IPS-NIHi7 (cell line): Measurements from ENCODE around the gene ASCL4.
"Not testable (repeated sequence)": the region's sequence is repeated elsewhere in the genome, so short reads cannot be mapped to it uniquely, and the experiment has no call there.

ENCODE experiments used
- DNase-seq: peaks from one replicate; pipeline ENCODE4 v3.0.0; 2012; ENCODE audit warnings: mixed read lengths; ENCODE audit errors: extremely low spot score

The ASCL4 gene, protein sequence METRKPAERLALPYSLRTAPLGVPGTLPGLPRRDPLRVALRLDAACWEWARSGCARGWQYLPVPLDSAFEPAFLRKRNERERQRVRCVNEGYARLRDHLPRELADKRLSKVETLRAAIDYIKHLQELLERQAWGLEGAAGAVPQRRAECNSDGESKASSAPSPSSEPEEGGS

DNA sequence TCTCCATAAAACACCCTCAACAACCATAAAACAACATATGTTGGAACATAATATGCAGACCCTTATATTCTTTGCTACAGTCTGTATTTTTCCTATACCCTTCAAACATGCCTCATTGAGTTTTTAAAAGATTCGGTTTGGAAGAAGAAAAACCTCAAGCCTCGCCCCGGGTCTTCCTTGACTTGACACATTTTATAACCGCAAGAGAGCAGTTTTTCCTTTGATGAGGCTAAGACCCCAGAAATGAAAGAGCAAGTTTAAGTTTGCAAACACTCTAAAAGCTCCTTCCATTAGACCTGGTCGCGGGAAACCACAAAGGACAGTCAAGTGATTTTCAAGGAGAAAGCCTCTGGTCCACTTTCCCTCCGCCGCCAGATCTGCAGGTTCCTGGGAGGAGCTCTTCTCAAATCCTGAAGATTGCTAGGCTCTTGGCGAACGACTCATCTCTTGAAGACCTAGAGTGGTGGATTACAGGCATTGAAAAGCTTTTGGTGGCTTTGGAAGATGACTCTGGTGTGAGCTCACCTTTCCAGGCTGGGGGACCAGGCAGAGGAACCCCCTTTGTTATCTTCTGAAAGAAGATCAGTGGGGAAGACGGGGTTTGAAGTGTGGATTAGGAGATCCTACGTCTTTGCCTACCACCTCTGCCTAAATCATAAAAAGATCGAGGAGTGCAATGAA is at the start of gene ASCL4:
ASCL4 (plus strand) TSS at position 356 of the 681 bp plus-strand sequence. CDS start 515 bp downstream, outside the sequence.
- DNase-seq, result no peak

DNA sequence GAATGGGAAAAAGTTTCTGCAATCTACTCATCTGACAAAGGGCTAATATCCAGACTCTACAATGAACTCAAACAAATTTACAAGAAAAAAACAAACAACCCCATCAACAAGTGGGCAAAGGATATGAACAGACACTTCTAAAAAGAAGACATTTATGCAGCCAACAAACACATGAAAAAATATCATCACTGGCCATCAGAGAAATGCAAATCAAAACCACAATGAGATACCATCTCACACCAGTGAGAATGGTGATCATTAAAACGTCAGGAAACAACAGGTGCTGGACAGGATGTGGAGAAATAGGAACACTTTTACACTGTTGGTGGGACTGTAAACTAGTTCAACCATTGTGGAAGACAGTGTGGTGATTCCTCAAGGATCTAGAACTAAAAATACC is 47.2 kb upstream of the ASCL4 start:
- not testable (repeated sequence) for DNase-seq

DNA sequence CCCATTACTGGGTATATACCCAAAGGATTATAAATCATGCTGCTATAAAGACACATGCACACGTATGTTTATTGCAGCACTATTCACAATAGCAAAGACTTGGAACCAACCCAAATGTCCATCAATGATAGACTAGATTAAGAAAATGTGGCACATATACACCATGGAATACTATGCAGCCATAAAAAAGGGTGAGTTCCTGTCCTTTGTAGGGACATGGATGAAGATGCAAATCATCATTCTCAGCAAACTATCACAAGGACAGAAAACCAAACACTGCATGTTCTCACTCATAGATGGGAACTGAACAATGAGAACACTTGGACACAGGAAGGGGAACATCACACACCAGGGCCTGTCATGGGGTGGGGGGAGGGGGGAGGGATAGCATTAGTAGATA is 46.8 kb upstream of the ASCL4 start:
- not testable (repeated sequence) for DNase-seq

DNA sequence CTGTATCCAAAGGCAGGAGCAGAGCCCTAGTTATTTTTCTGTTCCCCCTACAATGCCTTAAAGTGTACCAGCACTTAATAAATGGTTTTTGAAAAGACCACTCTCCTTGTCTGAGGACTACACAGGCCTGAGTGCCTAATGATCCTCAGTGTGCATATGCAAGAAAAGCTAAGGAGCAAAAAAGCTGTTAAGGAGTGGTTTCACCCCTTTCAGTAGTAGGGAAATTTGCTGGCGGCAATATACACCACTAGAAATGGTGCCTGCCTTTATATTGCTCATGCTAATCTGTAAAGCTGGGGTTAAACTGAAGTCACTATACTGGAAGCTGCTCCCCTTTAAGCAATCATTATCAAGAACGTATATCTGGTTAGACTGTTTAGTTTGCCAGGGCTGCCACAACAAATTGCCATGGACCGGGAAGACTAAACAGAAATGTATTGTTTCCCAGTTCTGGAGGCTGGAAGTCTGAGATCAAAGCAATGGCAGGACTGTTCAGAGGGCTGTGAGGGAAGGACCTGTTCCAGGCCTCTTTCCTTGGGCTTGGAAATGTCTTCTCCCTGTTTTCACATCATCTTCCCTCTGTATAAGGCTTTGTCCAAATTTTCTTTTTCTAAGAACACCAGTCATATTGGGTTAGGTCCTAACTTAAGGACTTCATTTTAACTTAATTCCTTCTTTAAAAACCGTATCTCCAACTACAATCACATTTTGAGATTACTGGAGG is 43.7 kb upstream of the ASCL4 start:
- DNase-seq, result no peak

DNA sequence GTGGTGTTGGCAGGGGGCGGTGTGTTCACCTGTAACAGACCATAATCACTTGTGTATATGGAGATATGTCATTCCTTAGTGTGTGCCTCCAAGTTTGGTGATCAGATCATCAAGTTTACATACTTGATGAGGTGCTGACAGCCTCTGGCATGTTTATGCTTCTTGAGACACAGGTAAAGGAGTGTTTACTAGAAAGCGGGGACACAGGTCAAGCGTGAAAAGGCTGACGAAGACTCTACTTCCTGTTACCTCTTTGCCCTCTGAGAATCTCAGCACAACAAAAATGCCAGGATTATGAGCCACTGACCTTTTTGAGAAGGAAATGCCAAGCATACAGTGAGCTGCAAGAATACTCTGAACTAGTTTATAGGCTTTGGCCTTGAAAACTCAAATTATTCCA is 43.1 kb upstream of the ASCL4 start:
- no peak for DNase-seq

DNA sequence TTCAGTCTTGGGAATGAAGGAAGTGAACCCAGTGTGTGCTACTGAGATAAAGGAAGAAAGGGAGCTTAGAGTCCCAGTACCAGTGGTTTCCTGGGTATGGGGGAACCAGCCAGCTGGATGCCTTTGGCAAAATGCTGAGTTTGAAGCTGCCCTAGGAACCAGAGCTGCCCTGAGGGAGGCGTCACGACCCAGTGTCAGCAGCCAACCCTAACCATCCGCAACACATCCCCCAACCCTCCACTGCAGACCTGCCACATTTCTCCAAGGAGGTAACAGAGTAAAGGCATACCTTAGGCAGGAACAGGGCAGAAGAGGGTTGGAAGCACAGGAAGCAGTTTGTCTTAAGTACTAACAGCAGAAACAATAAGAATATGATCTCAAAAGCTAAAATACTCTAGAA is 42.1 kb upstream of the ASCL4 start:
- DNase-seq, result peak; percentile 21

DNA sequence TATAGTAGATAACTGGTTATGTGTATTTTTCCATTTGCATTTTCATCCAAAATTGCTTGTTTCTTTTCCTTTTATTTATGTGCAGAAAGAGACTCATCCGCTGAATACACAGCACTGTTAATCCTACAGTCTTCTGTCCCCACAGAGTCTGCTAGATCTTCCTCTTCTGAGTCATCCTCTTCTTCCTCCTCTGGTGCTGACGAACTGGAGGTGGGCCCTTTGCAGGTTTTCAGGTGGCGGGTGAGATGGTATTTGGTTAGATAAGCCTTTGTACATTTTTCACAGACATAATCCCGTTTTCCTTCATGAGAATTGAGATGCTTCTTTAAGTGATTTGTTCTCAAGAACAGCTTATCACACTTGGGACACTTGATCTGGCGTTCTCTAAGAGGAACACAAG is 40.4 kb upstream of the ASCL4 start:
- no peak for DNase-seq

DNA sequence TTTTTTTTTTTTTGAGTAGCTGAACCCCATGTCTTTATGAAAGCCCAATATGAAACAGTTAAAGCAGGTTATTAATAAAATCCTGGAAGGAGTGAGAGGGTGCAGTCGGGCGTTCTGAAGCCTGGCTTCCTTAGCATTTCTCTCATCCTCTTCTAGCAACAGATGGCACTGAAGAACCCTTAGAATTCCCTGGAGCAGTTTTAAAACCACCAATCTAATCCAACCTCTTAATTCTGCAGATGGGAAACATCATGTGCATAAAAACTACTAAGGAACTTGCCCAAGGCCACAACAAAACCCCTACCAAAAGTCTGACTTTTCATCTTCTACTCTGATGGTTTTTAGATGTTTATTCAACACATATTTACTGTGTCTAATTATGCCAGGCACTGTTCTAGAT is 38.7 kb upstream of the ASCL4 start:
- no peak for DNase-seq

DNA sequence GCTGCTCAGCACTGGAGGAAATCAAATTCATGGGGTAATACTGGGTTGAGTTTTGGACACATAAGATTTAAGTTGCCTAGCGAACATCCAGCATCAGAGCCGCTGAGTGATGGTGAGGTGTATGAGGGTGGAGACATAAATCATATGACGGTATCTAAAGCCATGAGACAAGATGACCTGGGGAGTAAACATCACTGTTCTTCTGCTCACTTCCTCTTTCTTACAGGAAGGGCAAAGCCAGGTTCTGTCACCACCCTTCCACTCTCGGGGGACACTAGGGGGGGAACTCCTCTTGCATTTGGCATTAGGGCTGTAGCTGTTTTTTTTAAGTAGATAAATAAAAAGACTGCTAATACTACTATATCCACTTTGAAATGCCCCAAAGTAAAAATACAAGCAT is 37.6 kb upstream of the ASCL4 start:
- no peak for DNase-seq

DNA sequence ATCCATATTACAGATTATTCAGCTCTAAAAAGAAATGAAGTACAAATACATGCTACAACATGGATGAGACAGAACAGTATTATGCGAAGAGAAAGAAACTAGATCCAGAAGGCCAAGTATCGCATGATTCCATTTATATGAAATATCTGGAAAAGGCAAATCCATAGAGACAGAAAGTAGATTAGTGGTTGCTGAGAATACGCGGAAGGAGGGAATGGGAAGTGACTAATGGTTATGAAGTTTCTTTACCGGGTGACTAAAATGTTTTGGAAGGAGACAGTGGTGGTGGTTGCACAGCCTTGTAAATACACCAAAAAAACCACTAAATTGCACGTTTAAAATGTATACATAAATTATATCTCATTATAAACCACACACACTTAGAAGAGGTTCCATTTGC is 26.0 kb upstream of the ASCL4 start:
- no peak for DNase-seq

DNA sequence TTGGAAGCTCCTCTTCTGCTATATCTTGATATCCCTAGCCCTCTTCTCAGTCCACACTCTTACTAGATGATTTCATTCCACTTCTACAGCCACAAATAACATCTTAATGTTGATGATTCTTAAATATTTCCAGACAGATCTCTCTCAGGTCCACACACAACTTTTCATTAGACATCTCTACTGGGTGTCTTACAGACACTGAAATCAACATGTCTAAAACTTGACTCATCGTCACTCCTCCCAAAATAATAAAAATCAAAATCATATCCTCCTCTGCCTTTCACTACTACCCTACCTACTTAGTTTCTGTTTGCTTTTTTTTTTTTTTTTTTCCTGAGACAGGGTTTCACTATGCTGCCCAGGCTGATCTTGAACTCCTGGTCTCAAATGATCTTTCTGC is 25.4 kb upstream of the ASCL4 start:
- no peak for DNase-seq

DNA sequence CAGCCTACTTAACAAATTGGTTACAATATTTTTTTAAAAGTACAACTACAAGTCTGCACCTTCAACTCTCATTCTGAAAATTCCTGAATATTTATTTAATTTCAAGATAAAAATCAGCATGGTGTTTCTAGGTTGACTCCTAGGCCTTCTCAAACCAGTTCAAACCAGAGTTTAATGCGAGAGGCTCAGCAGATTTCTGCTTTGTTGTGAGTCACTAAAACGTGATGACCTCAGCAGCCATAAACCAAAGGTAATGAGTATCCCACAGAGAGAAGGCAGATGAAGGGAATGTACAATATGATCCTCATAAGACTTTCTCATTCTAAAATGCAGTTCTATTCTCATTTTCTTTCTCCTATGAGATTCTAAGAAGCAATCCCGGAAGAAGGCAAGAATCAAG is 15.1 kb upstream of the ASCL4 start:
- no peak for DNase-seq

DNA sequence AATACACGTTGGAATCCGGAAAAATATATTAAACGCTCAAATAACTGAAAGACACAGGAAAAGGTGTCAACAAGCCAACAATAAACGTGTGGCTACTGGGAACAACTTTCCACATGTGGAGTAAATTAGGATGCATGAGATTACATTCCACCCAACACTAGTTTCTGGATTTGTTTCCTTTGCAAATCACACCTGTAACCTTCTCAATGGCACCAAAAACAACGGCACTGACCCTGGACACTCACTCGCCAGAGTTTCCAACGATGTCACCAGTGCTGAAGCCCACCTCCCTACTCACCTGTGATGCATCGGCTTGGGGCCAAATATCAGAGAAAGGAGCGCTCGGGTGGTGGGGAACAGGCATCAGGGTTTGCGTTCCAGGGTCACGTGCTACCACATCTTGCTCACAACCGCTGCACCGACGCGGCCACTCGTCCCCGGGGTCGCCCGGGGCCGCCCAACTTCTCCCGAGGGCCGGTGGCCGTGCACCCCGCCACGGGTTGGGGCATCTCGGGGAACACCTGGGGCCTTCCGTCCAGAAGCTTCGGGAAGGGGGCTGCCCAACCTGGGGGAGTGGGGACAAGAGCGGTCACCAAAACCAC is 14.2 kb upstream of the ASCL4 start:
- DNase-seq, result peak; percentile 52

DNA sequence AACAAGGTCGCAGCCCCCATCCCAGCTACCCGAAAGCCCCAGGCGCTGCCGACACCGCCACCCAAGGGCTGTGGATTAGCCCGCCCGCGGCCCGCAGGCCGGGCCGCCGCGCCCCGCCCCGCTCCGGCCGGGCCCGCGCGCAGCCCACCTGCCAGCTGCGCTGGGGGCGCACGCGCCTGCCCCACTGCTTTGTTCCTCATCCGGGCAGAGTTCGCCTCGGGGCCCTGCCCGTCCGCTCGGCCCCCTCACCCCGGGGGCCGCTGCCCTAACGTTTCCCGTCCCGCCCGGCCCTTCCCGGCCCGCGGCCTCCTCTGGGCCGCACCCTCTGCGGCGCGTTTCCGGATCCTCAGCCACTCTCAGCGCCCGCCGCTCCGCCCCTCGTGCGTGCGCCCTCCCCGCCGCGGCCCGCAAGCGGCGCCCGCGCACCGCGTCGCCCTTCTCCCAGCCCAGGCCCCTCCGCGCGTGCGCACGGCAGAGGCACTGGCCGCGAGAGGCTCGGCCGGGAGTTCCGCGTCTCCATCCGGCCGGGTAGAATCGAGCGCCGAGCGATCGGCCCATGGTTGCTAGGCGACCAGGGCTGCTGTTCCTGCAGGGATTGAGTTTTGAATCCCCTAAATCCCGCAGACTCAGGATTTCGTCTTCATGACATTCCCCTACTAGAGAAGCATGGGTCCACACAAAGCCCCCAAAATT is 13.5 kb upstream of the ASCL4 start, which contains the start of gene PRDM4:
PRDM4 (minus strand) TSS at position 329 of the 693 bp plus-strand sequence. CDS start 622 bp downstream, outside the sequence.
- DNase-seq, result peak; percentile 99

DNA sequence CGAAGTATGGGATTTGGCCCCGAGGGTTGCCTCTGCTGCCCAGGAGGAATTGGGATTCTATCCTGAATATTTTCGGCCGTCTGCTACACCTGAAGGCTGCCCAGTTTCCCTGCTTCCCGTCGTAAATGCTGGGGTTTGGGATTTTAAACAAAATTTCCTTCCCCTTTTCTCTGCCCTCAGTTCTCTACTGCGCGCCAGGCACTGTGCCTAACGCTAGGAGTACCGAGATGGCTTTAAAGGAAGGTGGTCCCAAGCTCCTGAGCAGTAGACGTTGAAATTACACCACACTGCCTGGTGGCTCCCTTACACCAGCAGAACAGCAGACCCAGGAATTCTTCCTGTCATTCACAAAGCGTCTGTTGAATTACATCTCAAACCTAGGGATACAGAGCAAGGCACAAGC is 13.0 kb upstream of the ASCL4 start:
- DNase-seq, result peak; percentile 30

DNA sequence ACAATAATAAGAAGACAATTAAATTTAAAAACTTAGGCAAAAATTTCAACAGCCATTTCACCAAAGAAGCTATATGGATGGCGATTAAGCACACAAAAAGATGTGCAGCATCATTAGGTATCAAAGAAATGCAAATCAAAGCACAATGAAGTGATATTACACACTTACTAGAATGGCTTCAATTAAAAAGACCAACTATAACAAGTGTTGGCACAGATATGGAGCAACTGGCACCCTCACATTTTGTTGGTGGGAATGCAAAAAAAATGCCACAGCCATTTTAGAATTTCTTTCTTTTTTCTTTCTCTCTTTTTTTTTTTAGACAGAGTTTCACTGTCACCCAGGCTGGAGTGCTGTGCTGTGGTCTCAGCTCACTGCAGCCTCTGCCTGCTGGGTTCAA is 11.6 kb upstream of the ASCL4 start:
- no peak for DNase-seq

DNA sequence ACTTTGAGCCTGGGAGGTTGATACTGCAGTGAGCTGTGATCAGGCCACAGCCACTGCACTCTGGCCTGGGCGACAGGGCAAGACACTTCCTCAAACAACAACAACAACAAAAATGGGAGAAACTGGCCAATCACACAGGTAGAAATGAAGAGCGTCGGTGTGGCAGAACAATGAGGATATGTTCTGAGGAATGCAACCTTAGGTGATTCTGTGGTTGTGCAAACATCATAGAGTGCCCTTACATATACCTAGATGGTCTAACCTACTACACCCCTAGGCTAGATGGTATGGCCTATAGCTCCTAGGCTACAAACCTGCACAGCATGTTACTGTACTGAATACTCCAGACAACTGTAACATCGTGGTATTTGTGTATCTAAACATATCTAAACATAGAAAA is 9.9 kb upstream of the ASCL4 start:
- no peak for DNase-seq

DNA sequence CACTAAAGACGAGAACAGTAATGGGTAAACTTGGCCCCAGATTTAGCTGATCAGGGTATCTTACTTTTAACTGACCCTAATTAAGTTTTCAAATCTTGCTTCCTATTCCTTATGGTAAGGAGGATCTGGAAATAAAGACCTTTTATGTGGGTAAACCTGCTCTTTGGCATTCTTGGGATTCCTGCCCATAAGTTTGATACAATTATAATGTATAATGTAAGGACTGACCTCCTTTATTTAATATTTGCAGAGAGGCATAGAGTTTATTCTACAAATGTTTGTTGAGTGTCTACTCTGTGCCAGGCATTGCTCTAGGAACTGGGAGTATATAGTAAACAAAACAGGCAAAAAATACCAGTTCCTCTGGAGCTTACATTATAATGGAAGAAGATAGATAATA is 9.2 kb upstream of the ASCL4 start:
- no peak for DNase-seq

DNA sequence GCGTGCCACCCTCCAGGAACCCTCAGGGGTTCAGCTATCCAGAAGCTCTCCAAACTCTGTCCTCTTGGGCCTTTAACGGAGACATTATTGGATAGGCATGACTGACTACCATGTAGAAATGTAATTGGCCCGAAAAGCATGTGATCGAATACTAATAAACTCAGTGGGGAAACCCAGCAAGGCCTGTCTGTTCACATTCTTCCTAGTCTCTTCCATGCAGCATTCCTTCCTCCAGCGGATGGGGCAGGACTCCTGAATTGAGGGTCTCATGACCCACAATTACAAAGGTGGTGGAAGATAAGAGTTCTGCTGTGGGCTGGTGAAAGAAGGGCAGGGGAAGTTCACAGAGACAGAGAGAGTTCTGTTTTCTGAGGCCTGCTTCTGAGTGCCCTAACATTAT is 7.0 kb upstream of the ASCL4 start:
- DNase-seq, result no peak

DNA sequence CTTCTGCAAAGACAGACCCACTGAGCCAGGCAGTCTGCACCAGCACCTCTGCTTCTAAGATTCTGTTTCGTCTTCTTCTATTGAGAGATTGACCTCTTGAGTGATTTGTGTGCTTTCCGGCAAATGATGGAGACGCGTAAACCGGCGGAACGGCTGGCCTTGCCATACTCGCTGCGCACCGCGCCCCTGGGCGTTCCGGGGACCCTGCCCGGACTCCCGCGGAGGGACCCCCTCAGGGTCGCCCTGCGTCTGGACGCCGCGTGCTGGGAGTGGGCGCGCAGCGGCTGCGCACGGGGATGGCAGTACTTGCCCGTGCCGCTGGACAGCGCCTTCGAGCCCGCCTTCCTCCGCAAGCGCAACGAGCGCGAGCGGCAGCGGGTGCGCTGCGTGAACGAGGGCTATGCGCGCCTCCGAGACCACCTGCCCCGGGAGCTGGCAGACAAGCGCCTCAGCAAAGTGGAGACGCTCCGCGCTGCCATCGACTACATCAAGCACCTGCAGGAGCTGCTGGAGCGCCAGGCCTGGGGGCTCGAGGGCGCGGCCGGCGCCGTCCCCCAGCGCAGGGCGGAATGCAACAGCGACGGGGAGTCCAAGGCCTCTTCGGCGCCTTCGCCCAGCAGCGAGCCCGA is 703 bp downstream of the ASCL4 start:
- peak; percentile 85 for DNase-seq

DNA sequence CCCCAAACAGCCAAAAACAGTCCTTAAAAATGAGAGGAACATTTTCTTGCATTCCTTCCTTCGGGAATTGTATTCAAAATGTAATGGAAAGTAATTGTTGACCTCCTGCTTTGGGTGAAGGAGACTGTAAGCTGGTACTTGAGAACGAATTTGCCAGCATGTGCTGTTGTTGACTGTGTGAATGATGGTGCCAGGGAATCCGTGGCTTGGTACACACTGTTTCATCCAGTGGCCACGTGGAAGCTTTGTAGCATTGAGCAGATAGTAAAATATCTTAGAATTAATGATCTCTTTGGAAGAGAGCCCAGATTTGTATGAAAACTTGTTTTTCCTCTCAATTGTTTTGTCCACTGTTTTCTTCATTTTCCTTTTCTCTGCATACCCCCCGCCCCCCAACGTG is 1.7 kb downstream of the ASCL4 start:
- DNase-seq, result no peak
